ENCODE measurements around the gene RORC.

DNA sequence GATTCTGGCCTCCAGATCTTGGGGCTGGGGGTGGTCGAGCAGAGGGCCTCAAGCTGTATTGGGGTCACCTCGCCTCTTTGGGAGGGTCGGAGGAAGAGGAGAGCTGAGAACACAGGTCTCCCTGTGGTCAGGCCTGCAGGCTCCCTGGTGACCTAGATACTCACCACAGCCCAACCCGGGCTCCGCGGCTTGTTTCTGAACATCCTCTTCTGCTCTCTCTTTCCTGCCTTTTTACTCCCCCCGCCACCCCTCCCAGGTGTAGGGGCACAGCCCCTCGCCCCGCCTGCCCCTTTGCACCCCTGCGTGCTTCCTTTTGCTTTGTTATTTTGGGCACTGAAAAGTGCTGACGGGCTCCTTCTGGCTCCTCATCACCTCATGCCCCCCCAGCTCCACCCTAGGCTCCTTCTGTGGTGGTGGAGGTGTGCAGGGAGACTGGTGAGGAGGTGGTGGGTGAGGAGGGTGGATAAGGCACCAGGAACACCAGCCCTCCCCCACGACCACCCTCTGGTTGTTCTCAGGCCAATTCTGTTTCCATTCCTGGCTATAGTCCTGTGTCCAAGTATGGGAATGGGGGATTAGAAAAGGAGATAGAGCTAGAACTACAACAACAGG is 15.8 kb downstream of the RORC start:
- TF ChIP-seq, protein P1, sequence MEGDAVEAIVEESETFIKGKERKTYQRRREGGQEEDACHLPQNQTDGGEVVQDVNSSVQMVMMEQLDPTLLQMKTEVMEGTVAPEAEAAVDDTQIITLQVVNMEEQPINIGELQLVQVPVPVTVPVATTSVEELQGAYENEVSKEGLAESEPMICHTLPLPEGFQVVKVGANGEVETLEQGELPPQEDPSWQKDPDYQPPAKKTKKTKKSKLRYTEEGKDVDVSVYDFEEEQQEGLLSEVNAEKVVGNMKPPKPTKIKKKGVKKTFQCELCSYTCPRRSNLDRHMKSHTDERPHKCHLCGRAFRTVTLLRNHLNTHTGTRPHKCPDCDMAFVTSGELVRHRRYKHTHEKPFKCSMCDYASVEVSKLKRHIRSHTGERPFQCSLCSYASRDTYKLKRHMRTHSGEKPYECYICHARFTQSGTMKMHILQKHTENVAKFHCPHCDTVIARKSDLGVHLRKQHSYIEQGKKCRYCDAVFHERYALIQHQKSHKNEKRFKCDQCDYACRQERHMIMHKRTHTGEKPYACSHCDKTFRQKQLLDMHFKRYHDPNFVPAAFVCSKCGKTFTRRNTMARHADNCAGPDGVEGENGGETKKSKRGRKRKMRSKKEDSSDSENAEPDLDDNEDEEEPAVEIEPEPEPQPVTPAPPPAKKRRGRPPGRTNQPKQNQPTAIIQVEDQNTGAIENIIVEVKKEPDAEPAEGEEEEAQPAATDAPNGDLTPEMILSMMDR (IDR thresholded peaks at IDR 0.05) = no peak
- TF ChIP-seq POLR2A (IDR thresholded peaks at IDR 0.05) = no peak
